HepG2 (cell line): Measurements from ENCODE around the gene MRPL3. TPM values are rescaled to one million over a fixed set of nuclear protein-coding genes. Genes with fewer than 3 reads are reported as not detected.

Experiments
- ATAC-seq: fragments of 200-7000 bp; cut with Tn5 transposase; 3 replicates; pipeline ENCODE4 v1.9.1; 2020; ENCODE audit warnings: mild to moderate bottlenecking, moderate library complexity
- BruUV-seq: library from RNA; stranded (reverse); fragments of 400-500 nt; replicated peaks from 2 replicates; lab custom pipeline; 2021; lab: Mats Ljungman, UMichigan
- CTCF ChIA-PET: fragments of 300-600 bp; formaldehyde crosslinking; extraction: SDS; loops from one replicate; lab custom pipeline; 2021; ENCODE audit warnings: low total read pairs, inconsistent platforms, low intra/inter-chr PET ratio; lab: Yijun Ruan, JAX
- POLR2A ChIA-PET: fragments of 350-600 bp; sonication (Branson Sonifier 250); formaldehyde crosslinking; loops from one replicate; lab custom pipeline; 2020; ENCODE audit warnings: antibody characterized with exemption, inconsistent platforms; lab: Yijun Ruan, JAX
- DNase-seq: peaks from one replicate; pipeline ENCODE4 v3.0.0-alpha.2; 2015; ENCODE audit warnings: low spot score
- FAIRE-seq: peaks from 3 replicates; lab custom pipeline; 2011; peaks lifted over from hg19 to GRCh38; lab: Jason Lieb, UNC
- H2AFZ ChIP-seq: one replicate; pipeline ENCODE4 v1.6.1; 2011; ENCODE audit warnings: low read length, inconsistent platforms
- H3K27ac ChIP-seq: fragments of 300-600 bp; 3 replicates; pipeline ENCODE4 v1.8.0; 2011; ENCODE audit warnings: mixed run types, mild to moderate bottlenecking, mixed read lengths, low read length, inconsistent platforms; ENCODE audit not compliant: insufficient read depth; ENCODE audit errors: extremely low read length
- H3K27me3 ChIP-seq, 2 experiments: fragments of 200-600 bp in 1 of 2; 2 replicates in 1 of 2; 3 replicates in 1 of 2; pipeline versions ENCODE4 v1.6.0 to v1.8.0; 2011; ENCODE audit warnings: low read length in 2 of 2, mild to moderate bottlenecking in 2 of 2, moderate library complexity in 2 of 2, inconsistent platforms in 1 of 2; ENCODE audit not compliant: insufficient read depth in 2 of 2, control insufficient read depth in 1 of 2
- H3K36me3 ChIP-seq, 2 experiments: fragments of 200-600 bp in 1 of 2; replicated peaks in 1 of 2; 2 replicates in 1 of 2; 3 replicates in 1 of 2; pipeline versions ENCODE4 v1.5.1 to v1.8.0; 2011; ENCODE audit warnings: low read length in 2 of 2, inconsistent platforms in 1 of 2; ENCODE audit not compliant: insufficient read depth in 2 of 2, control insufficient read depth in 1 of 2
- H3K4me1 ChIP-seq: 2 replicates; pipeline ENCODE4 v1.5.1; 2012; ENCODE audit warnings: low read length, inconsistent platforms; ENCODE audit not compliant: insufficient read depth
- H3K4me2 ChIP-seq: 2 replicates; pipeline ENCODE4 v1.6.0; 2011; ENCODE audit warnings: low read depth, low read length, inconsistent platforms
- H3K4me3 ChIP-seq, 3 experiments: fragments of 200-600 bp in 1 of 3; sonication (generic), shearing (Covaris generic) in 1 of 3; replicated peaks in 1 of 3; 2 replicates each; pipeline ENCODE4 v1.5.1; 2011 to 2016; ENCODE audit warnings: low read length in 3 of 3, inconsistent platforms in 2 of 3, low read depth in 2 of 3, mild to moderate bottlenecking in 2 of 3, control low read depth in 1 of 3, mixed read lengths in 1 of 3; ENCODE audit not compliant: insufficient read depth in 1 of 3
- H3K79me2 ChIP-seq: one replicate; pipeline ENCODE4 v1.6.1; 2011; ENCODE audit warnings: low read length, inconsistent platforms; ENCODE audit not compliant: insufficient read depth
- H3K9ac ChIP-seq: 2 replicates; pipeline ENCODE4 v1.6.0; 2011; ENCODE audit warnings: mild to moderate bottlenecking, low read depth, low read length, inconsistent platforms; ENCODE audit not compliant: insufficient read depth
- H3K9me3 ChIP-seq: 2 replicates; pipeline ENCODE4 v1.5.1; 2012; ENCODE audit warnings: mild to moderate bottlenecking, low read length
- H4K20me1 ChIP-seq: 2 replicates; pipeline ENCODE4 v1.6.0; 2011; ENCODE audit warnings: inconsistent platforms, mild to moderate bottlenecking, low read length, moderate library complexity; ENCODE audit not compliant: insufficient read depth
- ADNP ChIP-seq: sonication (generic); formaldehyde crosslinking; IDR thresholded peaks from 2 replicates; pipeline ENCODE4 v1.4.0; 2020; ENCODE audit warnings: missing genetic modification reagents
- MYNN ChIP-seq: sonication (generic); formaldehyde crosslinking; IDR thresholded peaks from 2 replicates; pipeline ENCODE4 v1.4.0; 2020; ENCODE audit warnings: mild to moderate bottlenecking, low read depth, missing genetic modification reagents
- POLR2A ChIP-seq, 2 experiments: IDR thresholded peaks; 2 replicates each; pipeline ENCODE4 v1.6.1; 2011; ENCODE audit warnings: low read depth in 2 of 2, low read length in 2 of 2, mild to moderate bottlenecking in 1 of 2, moderate library complexity in 1 of 2; ENCODE audit not compliant: insufficient read depth in 1 of 2
- POLR2G ChIP-seq: fragments of 200-400 bp; formaldehyde crosslinking; IDR thresholded peaks from 2 replicates; pipeline ENCODE4 v1.6.1; 2018; ENCODE audit warnings: mild to moderate bottlenecking, low read depth, low read length, moderate library complexity
- ZFP1 ChIP-seq: IDR thresholded peaks from 2 replicates; pipeline ENCODE4 v1.6.1; 2016
- WGBS: methylation state at CpG from one replicate; pipeline ENCODE4 v1.1.6; 2017; ENCODE audit warnings: low lambda C conversion rate; 5-methylcytosine and 5-hydroxymethylcytosine counted together
- in situ Hi-C: cut with HindIII; loops from 2 replicates; pipeline ENCODE4 v1.10.0; 2017; ENCODE audit warnings: low pct_unique_long_range_greater_than_20kb; ENCODE audit not compliant: extremely low pct_ligation_motif_present
- intact Hi-C: fragments of 100-400 bp; cut with micrococcal nuclease; formaldehyde crosslinking; loops from one replicate; pipeline ENCODE4 v1.10.0; 2022; ENCODE audit not compliant: unreplicated experiment
- polyA plus RNA-seq, 8 experiments: library from polyadenylated mRNA; depleted of rRNA in 3 of 8; stranded (reverse) in 7 of 8; unstranded in 1 of 8; fragments of >200 nt; fragmentation: Illumina TruSeq in 4 of 8; extraction: Trizol in 4 of 8; gene quantifications; 2 replicates each; pipeline versions ENCODE4 v1.2.1 to v1.2.3, GENCODE V29; 2011 to 2016; ENCODE audit warnings: low read depth in 4 of 8, missing spikeins in 1 of 8, mixed read lengths in 1 of 8; ENCODE audit not compliant: insufficient read depth in 1 of 8
- total RNA-seq, 5 experiments: library from RNA; depleted of rRNA; stranded (reverse); fragments of >200 nt; fragmentation: Illumina TruSeq; extraction: Trizol; gene quantifications; 2 replicates each; pipeline ENCODE4 v1.2.3, GENCODE V29; 2016; ENCODE audit warnings: low read depth in 1 of 5
- TF ChIP-seq, protein P1 (sequence below): sonication (generic); formaldehyde crosslinking; IDR thresholded peaks from 2 replicates; pipeline ENCODE4 v1.8.0; 2022; ENCODE audit warnings: missing genetic modification reagents, low read depth, mild to moderate bottlenecking, borderline replicate concordance
- TF ChIP-seq, protein P2 (sequence below): sonication (generic); formaldehyde crosslinking; IDR thresholded peaks from 2 replicates; pipeline ENCODE4 v1.4.0; 2020; ENCODE audit warnings: mild to moderate bottlenecking, low read depth, missing genetic modification reagents

Gene MRPL3
- total and polyA plus RNA-seq, 2 of the 13 experiments (the other 11 are each of a cell fraction or from before 2014, with no cell fraction given) = 114 to 172 TPM

DNA sequence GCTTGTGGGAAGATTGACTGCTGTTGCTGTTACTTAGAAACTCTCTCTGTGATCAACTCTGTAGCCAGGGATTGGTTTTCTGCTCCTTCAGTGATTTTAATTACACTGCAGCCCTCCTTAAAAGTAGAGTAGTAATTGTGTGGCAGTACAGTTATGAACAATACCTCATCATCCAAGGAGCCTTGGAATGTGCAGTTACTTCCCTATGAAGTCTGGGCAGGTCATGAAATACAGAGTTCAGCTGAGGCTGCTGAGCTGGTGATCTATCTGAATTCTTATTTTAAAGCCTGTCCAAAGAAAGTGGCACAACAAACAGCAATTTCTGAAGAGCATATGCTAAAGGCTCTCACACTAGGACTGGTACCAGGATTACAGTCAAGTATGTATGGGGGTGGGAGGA, 37.4 kb upstream of the MRPL3 start:
- intact Hi-C loops (no loop called here), in situ Hi-C loops (no loop called here)
- no peaks in the 10 kb centered on the region for H3K79me2 ChIP-seq
- no peaks in the 10 kb centered on the region for H3K27me3 ChIP-seq
- no peaks in the 10 kb centered on the region for H3K4me1 ChIP-seq
- no peak overlapping the region for H3K4me2 ChIP-seq
- ChIA-PET POLR2A (no interaction called here), CTCF (no interaction called here)
- H3K9me3 ChIP-seq = no peaks in the 10 kb centered on the region
- no peaks in the 10 kb centered on the region for H3K36me3 ChIP-seq
- no peaks in the 10 kb centered on the region for H4K20me1 ChIP-seq
- FAIRE-seq = no peak
- no peak for DNase-seq
- no TSS peak for BruUV-seq
- no peak overlapping the region for H3K4me3 ChIP-seq
- TF ChIP-seq POLR2A (IDR thresholded peaks at IDR 0.05; ENCODE audit: insufficient read depth in 1 of 2, low read depth in 2 of 2, low read length in 2 of 2) (no peak), POLR2G (no peak), ADNP (CRISPR knock-in tag) (no peak)
- TF ChIP-seq, protein P1, sequence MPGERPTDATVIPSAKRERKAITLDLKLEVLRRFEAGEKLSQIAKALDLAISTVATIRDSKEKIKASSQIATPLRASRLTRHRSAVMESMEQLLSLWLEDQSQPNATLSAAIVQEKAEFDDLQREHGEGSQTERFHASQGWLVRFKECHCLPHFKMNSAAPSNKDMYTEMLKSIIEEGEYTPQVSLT (CRISPR knock-in tag) = no peak
- no peak for ATAC-seq
- no peak overlapping the region for H3K9ac ChIP-seq
- no peak overlapping the region for H3K27ac ChIP-seq
- no peak overlapping the region for H2AFZ ChIP-seq

DNA sequence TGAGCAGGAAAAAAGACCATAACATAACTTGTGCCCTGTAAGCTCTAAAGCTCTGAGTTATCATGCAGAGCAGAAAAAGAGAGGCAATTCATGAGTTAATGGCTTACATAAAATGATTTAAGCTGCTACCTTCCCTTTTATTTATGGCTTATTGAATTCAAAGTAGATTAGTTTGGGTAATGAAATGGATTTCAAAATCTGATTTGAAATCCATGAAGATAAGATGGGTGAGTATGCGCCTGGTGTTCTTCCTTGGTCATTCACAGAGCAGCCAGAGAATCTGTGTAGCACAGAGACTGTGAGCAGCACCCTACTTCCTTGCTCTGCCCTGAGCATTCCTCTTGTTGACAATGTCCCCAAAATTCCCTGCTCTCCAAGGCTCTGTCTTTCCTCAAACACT, 36.2 kb upstream of the MRPL3 start:
- no peaks in the 10 kb centered on the region for H3K4me1 ChIP-seq
- no peaks in the 10 kb centered on the region for H4K20me1 ChIP-seq
- CTCF ChIA-PET = no interaction called here
- no peak overlapping the region for H2AFZ ChIP-seq
- TF ChIP-seq ZFP1 (CRISPR knock-in tag) = no peak
- TF ChIP-seq, protein P2, sequence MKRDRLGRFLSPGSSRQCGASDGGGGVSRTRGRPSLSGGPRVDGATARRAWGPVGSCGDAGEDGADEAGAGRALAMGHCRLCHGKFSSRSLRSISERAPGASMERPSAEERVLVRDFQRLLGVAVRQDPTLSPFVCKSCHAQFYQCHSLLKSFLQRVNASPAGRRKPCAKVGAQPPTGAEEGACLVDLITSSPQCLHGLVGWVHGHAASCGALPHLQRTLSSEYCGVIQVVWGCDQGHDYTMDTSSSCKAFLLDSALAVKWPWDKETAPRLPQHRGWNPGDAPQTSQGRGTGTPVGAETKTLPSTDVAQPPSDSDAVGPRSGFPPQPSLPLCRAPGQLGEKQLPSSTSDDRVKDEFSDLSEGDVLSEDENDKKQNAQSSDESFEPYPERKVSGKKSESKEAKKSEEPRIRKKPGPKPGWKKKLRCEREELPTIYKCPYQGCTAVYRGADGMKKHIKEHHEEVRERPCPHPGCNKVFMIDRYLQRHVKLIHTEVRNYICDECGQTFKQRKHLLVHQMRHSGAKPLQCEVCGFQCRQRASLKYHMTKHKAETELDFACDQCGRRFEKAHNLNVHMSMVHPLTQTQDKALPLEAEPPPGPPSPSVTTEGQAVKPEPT = no peak
- no peak for TF ChIP-seq MYNN (CRISPR knock-in tag)
- TF ChIP-seq, all 625 proteins: peak for 0
- Histone ChIP-seq H3K36me3 (no peaks in the 10 kb centered on the region), H3K27ac (no peak overlapping the region), H3K9me3 (no peaks in the 10 kb centered on the region), H3K9ac (no peak overlapping the region), H3K4me2 (no peak overlapping the region), H3K79me2 (no peaks in the 10 kb centered on the region), H3K27me3 (no peaks in the 10 kb centered on the region), H3K4me3 (no peak overlapping the region)
- DNase-seq (no peak), FAIRE-seq (no peak), ATAC-seq (no peak)
- 25% methylated on average over 1 of the region's 1 CpG for WGBS
- BruUV-seq = no TSS peak
- intact Hi-C loops (no loop called here), in situ Hi-C loops (no loop called here)
- POLR2A ChIA-PET = no interaction called here
